ENCODE results near the gene CCDC196. TPM values are rescaled to one million over a fixed set of nuclear protein-coding genes. Genes with fewer than 3 reads are reported as not detected.

The CCDC196 gene, protein sequence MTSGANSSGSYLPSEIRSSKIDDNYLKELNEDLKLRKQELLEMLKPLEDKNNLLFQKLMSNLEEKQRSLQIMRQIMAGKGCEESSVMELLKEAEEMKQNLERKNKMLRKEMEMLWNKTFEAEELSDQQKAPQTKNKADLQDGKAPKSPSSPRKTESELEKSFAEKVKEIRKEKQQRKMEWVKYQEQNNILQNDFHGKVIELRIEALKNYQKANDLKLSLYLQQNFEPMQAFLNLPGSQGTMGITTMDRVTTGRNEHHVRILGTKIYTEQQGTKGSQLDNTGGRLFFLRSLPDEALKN
- total RNA-seq (not detected), polyA plus RNA-seq (not detected)
- long read RNA-seq, donor 1, result 0 reads
- long read RNA-seq, donor 2, result 0 reads
- long read RNA-seq, donor 3, result 0 reads
- long read RNA-seq, donor 4, result 0 reads
- long read RNA-seq, donor 5, result 0 reads
- long read RNA-seq, donor 6, partial matches to known transcripts, result 0 of 1 reads
- long read RNA-seq, donor 6, other reads (novel, unspliced or antisense), result 0 of 1 reads
- long read RNA-seq, donor 7, result 0 reads
- long read RNA-seq, donor 8, result 0 reads
- long read RNA-seq, donor 9, result 0 reads
- long read RNA-seq, donor 10, result 0 reads

DNA sequence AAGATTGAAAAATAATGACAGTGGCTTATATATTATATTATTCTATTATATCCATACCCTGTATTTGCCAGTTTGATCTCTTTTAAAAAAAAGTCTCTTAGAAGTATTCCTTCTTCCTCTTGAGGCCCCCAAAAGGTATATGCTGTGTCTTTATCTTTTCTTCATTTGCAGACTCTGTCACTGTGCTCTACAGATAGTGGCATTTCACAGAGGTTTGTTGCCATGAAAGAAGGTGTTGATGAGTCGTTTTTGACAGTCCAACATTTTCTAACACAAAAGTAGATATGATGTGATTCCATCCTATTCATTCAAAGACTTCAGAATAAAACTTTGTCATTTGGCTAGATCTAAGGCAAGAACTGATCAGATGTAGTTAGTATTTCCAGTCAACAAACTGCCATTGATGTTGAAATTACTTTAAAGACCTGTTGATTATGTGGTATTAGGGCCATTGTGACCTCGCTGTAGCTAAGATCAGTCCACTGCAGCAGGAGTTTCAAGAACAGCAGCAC lies at the start of gene CCDC196:
TSS of gene CCDC196 (plus strand) at position 462 of the 512 bp plus-strand sequence. CDS start 132 bp downstream, outside the sequence.
- H3K36me3 ChIP-seq, result no peaks in the 10 kb centered on the region
- peaks cover 0 to 11% (median 3%) of the 10 kb centered on the region in 4 donors for H3K4me1 ChIP-seq
- no peaks in the 10 kb centered on the region for H3K27me3 ChIP-seq
- 73 to 83% (median 82%) methylated on average over 2 of the region's 2 CpGs for WGBS, 5 donors
- TF ChIP-seq, protein P1, sequence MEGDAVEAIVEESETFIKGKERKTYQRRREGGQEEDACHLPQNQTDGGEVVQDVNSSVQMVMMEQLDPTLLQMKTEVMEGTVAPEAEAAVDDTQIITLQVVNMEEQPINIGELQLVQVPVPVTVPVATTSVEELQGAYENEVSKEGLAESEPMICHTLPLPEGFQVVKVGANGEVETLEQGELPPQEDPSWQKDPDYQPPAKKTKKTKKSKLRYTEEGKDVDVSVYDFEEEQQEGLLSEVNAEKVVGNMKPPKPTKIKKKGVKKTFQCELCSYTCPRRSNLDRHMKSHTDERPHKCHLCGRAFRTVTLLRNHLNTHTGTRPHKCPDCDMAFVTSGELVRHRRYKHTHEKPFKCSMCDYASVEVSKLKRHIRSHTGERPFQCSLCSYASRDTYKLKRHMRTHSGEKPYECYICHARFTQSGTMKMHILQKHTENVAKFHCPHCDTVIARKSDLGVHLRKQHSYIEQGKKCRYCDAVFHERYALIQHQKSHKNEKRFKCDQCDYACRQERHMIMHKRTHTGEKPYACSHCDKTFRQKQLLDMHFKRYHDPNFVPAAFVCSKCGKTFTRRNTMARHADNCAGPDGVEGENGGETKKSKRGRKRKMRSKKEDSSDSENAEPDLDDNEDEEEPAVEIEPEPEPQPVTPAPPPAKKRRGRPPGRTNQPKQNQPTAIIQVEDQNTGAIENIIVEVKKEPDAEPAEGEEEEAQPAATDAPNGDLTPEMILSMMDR (IDR thresholded peaks at IDR 0.05), result no peak
- TF ChIP-seq EP300 (IDR thresholded peaks at IDR 0.05), result no peak
- no peak for TF ChIP-seq POLR2A (IDR thresholded peaks at IDR 0.05)
- no peak for TF ChIP-seq POLR2AphosphoS5 (IDR thresholded peaks at IDR 0.05)
- H3K9me3 ChIP-seq, result no peaks in the 10 kb centered on the region
- no peak within 1 kb of the TSS for H3K27ac ChIP-seq
- intact Hi-C loops (cut with DNase I; ENCODE audit: low total_unique reads), result no loop called here
- DNase-seq, result no peak
- H3K4me3 ChIP-seq, result no peak within 1 kb of the TSS

DNA sequence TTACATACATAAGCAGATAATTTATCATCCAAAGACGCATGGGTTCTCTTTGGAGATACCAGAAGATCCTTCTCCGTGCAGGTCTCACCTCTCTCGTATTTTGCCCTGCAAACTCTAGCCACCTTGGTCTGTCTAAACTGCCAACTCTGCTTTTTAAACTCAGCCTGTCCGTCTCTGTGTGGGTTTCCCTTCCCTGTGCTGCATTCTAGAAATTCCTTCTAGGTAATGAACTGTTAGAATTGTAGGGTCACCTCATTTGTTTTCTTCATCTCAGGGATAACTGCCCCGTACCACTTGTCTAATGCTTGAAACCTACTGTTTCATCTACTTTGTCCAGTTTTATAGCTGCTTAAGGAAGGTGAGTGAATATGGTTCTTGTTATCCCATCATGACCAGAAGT lies 45.4 kb upstream of the CCDC196 start:
- H3K27ac ChIP-seq, result no peak overlapping the region
- no peak for TF ChIP-seq POLR2A (IDR thresholded peaks at IDR 0.05)
- no peak for TF ChIP-seq EP300 (IDR thresholded peaks at IDR 0.05)
- TF ChIP-seq, protein P1 (IDR thresholded peaks at IDR 0.05), result no peak
- no peak for TF ChIP-seq POLR2AphosphoS5 (IDR thresholded peaks at IDR 0.05)
- no peaks in the 10 kb centered on the region for H3K27me3 ChIP-seq
- H3K4me1 ChIP-seq, result no peaks in the 10 kb centered on the region
- 84 to 91% (median 86%) methylated on average over 5 of the region's 5 CpGs for WGBS, 5 donors
- no peak for DNase-seq
- peaks cover 0 to 40% (median 14%) of the 10 kb centered on the region in 4 donors for H3K9me3 ChIP-seq
- intact Hi-C loops (cut with DNase I; ENCODE audit: low total_unique reads), result no loop called here
- no peak overlapping the region for H3K4me3 ChIP-seq
- no peaks in the 10 kb centered on the region for H3K36me3 ChIP-seq

DNA sequence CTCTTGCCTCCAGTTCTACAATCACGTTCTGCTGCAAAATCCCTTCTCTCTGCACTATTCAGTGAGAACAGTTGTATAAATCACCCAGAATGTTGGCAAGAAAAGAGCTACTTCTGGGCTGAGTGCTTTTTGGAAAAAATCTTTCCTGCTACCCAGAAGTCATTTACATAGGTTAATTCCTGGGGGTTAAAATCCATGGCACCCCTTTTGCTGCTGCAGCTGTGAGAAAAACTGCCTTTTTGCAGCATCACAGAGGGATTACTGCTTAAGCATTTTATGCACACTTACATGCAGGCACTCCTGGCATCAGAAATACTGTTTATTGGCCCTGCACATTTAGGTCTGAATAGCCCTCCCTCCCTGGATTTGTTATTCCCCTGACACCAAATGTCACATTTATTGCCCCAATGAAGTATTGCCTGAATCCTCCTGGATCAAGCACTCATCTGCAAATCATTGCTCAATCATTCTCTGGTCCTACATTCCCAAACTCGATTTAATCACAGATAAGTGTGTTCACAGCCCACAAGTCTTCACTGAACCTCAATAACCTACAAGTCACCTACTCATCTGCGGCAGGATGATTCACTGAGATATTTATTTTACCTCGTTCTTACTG lies 43.1 kb upstream of the CCDC196 start:
- 55 to 69% (median 65%) methylated on average over 4 of the region's 4 CpGs for WGBS, 5 donors

DNA sequence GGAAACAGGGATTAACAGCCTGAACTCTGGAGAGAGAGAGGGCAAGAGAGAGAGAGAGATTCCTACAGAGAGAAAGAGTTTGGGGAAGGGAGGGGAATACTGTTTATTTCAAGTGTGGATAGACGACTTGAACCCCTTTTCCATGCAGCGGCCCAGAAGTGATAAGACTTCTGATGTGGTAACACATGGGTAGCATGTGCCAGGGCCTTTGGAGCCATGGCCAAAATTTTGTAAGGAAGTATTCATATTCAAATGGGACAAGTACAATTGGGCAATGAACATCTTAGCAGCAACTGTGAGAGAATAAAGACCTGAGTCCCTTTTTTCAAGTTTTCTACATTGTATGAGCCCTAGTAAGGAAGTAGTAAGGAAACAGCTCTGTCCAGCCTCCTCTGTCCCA lies 42.4 kb upstream of the CCDC196 start:
- no peaks in the 10 kb centered on the region for H3K27me3 ChIP-seq
- no peak for DNase-seq
- no peaks in the 10 kb centered on the region for H3K4me1 ChIP-seq
- H3K4me3 ChIP-seq, result no peak overlapping the region
- peaks cover 0 to 20% (median 6%) of the 10 kb centered on the region in 4 donors for H3K9me3 ChIP-seq
- 62 to 84% (median 75%) methylated on average over 2 of the region's 2 CpGs for WGBS, 5 donors
- H3K36me3 ChIP-seq, result no peaks in the 10 kb centered on the region
- H3K27ac ChIP-seq, result no peak overlapping the region
- TF ChIP-seq POLR2A (IDR thresholded peaks at IDR 0.05) (no peak), EP300 (IDR thresholded peaks at IDR 0.05) (no peak), POLR2AphosphoS5 (IDR thresholded peaks at IDR 0.05) (no peak)
- TF ChIP-seq, protein P1 (IDR thresholded peaks at IDR 0.05), result no peak
- intact Hi-C loops (cut with DNase I; ENCODE audit: low total_unique reads), result no loop called here

More for the DNA sequence above, 43.1 kb upstream of the CCDC196 start:
- Histone ChIP-seq H3K27ac (no peak overlapping the region), H3K36me3 (no peaks in the 10 kb centered on the region), H3K4me3 (no peak overlapping the region), H3K27me3 (no peaks in the 10 kb centered on the region), H3K9me3 (peaks cover 0 to 27% (median 10%) of the 10 kb centered on the region in 4 donors), H3K4me1 (no peaks in the 10 kb centered on the region)
- TF ChIP-seq POLR2A (IDR thresholded peaks at IDR 0.05), result no peak
- no peak for TF ChIP-seq POLR2AphosphoS5 (IDR thresholded peaks at IDR 0.05)
- TF ChIP-seq, protein P1 (IDR thresholded peaks at IDR 0.05), result no peak
- no peak for TF ChIP-seq EP300 (IDR thresholded peaks at IDR 0.05)
- intact Hi-C loops (cut with DNase I; ENCODE audit: low total_unique reads), result no loop called here
- peak in 1 of 2 donors; percentile 3 for DNase-seq

Measured in stomach (tissue), 19 donors.